Activated CD8-positive, alpha-beta T cell treated with anti-CD3 and anti-CD28 coated beads for 36 hours (primary cell): ENCODE results near the gene TNFRSF4. TPM values are rescaled to one million over a fixed set of nuclear protein-coding genes. Genes with fewer than 3 reads are reported as not detected.
A peak's percentile ranks its signal among the peaks of the same experiment; 100 is the strongest.

Source experiments
- ATAC-seq: fragments of 200-7000 bp; cut with Tn5 transposase; one replicate; pipeline ENCODE4 v1.10.0; 2021; ENCODE audit warnings: mild to moderate bottlenecking, moderate library complexity
- CTCF ChIA-PET: fragments of 350-600 bp; sonication (Branson Sonifier 250); formaldehyde crosslinking; loops from one replicate; lab custom pipeline; 2021; ENCODE audit warnings: antibody characterized with exemption; lab: Charles Lee
- POLR2A ChIA-PET: fragments of 350-600 bp; sonication (Branson Sonifier 250); formaldehyde crosslinking; loops from one replicate; lab custom pipeline; 2021; ENCODE audit warnings: antibody characterized with exemption; lab: Charles Lee
- DNase-seq: peaks from one replicate; pipeline ENCODE4 v3.0.0-alpha.2; 2020
- H3K27ac Mint-ChIP-seq: one replicate; pipeline ENCODE4 v1.8.0; 2021; ENCODE audit warnings: mild to moderate bottlenecking, mixed read lengths
- H3K27me3 Mint-ChIP-seq: one replicate; pipeline ENCODE4 v1.8.0; 2021; ENCODE audit warnings: mixed read lengths
- H3K36me3 Mint-ChIP-seq: one replicate; pipeline ENCODE4 v1.8.0; 2021; ENCODE audit warnings: low read depth, mixed read lengths
- H3K4me1 Mint-ChIP-seq: one replicate; pipeline ENCODE4 v1.8.0; 2021; ENCODE audit warnings: low read depth, mixed read lengths
- H3K4me3 Mint-ChIP-seq: one replicate; pipeline ENCODE4 v1.8.0; 2021; ENCODE audit warnings: mild to moderate bottlenecking, moderate library complexity, mixed read lengths
- H3K9me3 Mint-ChIP-seq: one replicate; pipeline ENCODE4 v1.8.0; 2021; ENCODE audit warnings: mixed read lengths
- intact Hi-C: fragments of 100-400 bp; cut with micrococcal nuclease; formaldehyde crosslinking; loops from one replicate; pipeline ENCODE4 v1.10.0; 2022
- total RNA-seq, 2 experiments: library from RNA; stranded (reverse); gene quantifications; one replicate each; pipeline ENCODE4 v1.2.3, GENCODE V29; 2021
- TF ChIP-seq, protein P1 (sequence below): fragments of 200-600 bp; IDR thresholded peaks from one replicate; pipeline ENCODE4 v1.8.0; 2022; ENCODE audit warnings: antibody characterized with exemption, mild to moderate bottlenecking

The TNFRSF4 gene
- total RNA-seq, 2 experiments from 2014 or later: 137 to 142 TPM

DNA sequence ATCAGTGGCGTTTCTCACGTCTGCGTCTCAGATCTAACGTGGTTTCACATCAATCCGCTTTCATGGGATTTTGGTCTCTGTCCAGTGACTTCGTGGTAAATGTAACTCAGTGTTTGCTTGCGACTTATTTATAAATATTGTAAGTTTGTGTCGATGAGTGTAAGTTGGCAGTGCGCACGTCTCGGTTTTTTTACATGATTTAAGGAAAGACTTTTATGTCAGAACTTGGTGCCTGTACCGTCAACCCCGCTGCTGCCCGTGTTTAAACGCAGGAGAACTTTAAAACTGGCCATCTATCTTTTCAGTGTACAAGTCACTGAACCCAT lies 19.6 kb upstream of the TNFRSF4 start:
- Mint-ChIP-seq H3K4me1 (peaks cover 30% of the 10 kb centered on the region), H3K9me3 (no peaks in the 10 kb centered on the region), H3K4me3 (peak overlapping the region; percentile 73), H3K27ac (peak overlapping the region; percentile 76), H3K36me3 (peaks cover 29% of the 10 kb centered on the region), H3K27me3 (no peaks in the 10 kb centered on the region)
- POLR2A ChIA-PET: interaction anchor here (1.0 kb wide), 1 partner anchor 21 kb away, joined by 4 read pairs; no protein-coding TSS in a partner anchor
- CTCF ChIA-PET: no interaction called here
- intact Hi-C loops: no loop called here
- TF ChIP-seq, protein P1, sequence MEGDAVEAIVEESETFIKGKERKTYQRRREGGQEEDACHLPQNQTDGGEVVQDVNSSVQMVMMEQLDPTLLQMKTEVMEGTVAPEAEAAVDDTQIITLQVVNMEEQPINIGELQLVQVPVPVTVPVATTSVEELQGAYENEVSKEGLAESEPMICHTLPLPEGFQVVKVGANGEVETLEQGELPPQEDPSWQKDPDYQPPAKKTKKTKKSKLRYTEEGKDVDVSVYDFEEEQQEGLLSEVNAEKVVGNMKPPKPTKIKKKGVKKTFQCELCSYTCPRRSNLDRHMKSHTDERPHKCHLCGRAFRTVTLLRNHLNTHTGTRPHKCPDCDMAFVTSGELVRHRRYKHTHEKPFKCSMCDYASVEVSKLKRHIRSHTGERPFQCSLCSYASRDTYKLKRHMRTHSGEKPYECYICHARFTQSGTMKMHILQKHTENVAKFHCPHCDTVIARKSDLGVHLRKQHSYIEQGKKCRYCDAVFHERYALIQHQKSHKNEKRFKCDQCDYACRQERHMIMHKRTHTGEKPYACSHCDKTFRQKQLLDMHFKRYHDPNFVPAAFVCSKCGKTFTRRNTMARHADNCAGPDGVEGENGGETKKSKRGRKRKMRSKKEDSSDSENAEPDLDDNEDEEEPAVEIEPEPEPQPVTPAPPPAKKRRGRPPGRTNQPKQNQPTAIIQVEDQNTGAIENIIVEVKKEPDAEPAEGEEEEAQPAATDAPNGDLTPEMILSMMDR: no peak
- DNase-seq (no peak), ATAC-seq (no peak)

- ChIA-PET CTCF (no interaction called here), POLR2A (interaction anchor here (1.5 to 7.9 kb wide), 2 partner anchors 17 to 111 kb away, joined by 5 to 64 read pairs; partner anchors contain the start of gene TNFRSF4)
- DNase-seq (no peak), ATAC-seq (no peak)
- TF ChIP-seq, protein P1: no peak
- no peaks in the 10 kb centered on the region for H3K9me3 Mint-ChIP-seq
- H3K27ac Mint-ChIP-seq: peak overlapping the region; percentile 76
- intact Hi-C loops: no loop called here
- H3K4me1 Mint-ChIP-seq: peaks cover 32% of the 10 kb centered on the region
- peak overlapping the region; percentile 73 for H3K4me3 Mint-ChIP-seq
- no peaks in the 10 kb centered on the region for H3K27me3 Mint-ChIP-seq
- peaks cover 31% of the 10 kb centered on the region for H3K36me3 Mint-ChIP-seq
Measured at GRCh38 chr1:1232796-1233566, 19.0 kb upstream of the TNFRSF4 start.

DNA sequence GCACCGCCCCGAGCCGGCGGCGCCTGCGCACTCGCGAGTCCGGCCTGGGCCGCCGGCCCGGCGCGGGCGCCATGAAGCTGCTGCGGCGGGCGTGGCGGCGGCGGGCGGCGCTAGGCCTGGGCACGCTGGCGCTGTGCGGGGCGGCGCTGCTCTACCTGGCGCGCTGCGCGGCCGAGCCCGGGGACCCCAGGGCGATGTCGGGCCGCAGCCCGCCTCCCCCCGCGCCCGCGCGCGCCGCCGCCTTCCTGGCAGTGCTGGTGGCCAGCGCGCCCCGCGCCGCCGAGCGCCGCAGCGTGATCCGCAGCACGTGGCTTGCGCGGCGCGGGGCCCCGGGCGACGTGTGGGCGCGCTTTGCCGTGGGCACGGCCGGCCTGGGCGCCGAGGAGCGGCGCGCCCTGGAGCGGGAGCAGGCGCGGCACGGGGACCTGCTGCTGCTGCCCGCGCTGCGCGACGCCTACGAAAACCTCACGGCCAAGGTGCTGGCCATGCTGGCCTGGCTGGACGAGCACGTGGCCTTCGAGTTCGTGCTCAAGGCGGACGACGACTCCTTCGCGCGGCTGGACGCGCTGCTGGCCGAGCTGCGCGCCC lies 18.3 kb upstream of the TNFRSF4 start, which contains the start of gene B3GALT6:
Gene B3GALT6, plus strand, starts transcription at position 30 of the 588 bp plus-strand sequence. Its CDS starts 42 bp downstream, at position 72.
- peak within 1 kb of the TSS; percentile 95 for H3K4me3 Mint-ChIP-seq
- TF ChIP-seq, protein P1: no peak
- peak within 1 kb of the TSS; percentile 93 for H3K27ac Mint-ChIP-seq
- intact Hi-C loops: no loop called here
- DNase-seq (no peak), ATAC-seq (no peak)
- H3K36me3 Mint-ChIP-seq: peaks cover 34% of the 10 kb centered on the region
- no peaks in the 10 kb centered on the region for H3K9me3 Mint-ChIP-seq
- CTCF ChIA-PET: interaction anchor here (1.9 kb wide), 1 partner anchor 110 kb away, joined by 14 read pairs; no protein-coding TSS in a partner anchor
- peaks cover 32% of the 10 kb centered on the region for H3K4me1 Mint-ChIP-seq
- H3K27me3 Mint-ChIP-seq: no peaks in the 10 kb centered on the region
- POLR2A ChIA-PET: interaction anchor here (0.9 to 7.9 kb wide), 4 partner anchors 10 to 110 kb away, joined by 3 to 64 read pairs (median 6); partner anchors contain the start of gene TNFRSF4

DNA sequence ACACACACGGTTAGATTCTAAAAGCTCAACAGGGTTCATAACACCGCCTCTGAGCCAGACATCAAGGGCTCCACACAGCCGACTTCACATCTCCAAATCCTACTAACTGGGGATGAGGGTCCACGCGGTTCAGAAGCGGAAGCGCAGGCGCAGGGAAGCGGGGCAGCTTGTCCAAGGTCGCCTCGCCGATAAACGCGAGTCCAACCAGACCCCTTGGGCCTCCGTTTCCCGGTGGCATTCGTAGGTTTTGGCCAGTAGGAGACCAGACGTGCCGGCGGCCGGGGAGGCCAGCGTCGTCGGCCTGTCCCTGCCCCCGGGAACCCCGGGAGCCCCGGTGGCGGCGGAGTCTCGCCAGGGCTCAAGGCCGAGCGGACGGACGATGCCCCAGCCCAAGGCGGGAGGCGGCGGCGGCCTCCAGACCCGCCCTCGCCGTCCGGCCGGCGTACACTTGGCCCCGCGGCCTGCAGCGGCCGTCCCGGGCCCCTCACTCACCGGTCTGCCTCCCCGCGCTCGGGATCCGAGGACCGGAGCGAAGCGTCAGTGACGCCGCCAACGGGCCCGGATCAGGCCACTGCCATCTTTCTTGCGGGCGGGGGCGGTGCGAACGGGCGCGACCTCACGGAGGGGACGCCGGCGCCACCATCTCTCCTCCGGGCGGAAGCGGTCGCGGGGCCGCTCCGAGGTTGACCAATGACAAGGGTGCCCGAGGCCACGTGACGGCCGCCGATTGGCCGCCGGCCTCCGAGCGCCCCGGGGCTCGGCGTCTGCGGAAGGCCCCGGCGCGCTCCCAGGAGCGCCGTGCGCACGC lies 17.7 kb upstream of the TNFRSF4 start, which contains the start of gene SDF4:
Gene SDF4, minus strand, starts transcription at position 602 of the 808 bp plus-strand sequence. CDS start 3,229 bp downstream, outside the sequence.
- ChIA-PET CTCF (interaction anchor here (0.9 to 1.9 kb wide), 5 partner anchors 15 to 109 kb away, joined by 3 to 14 read pairs (median 3); partner anchors contain the start of gene C1QTNF12), POLR2A (interaction anchor here (0.7 to 7.9 kb wide), 11 partner anchors 11 to 212 kb away, joined by 3 to 64 read pairs (median 3); partner anchors contain the start of genes C1QTNF12, TNFRSF4 and UBE2J2)
- TF ChIP-seq, protein P1: no peak
- peaks cover 32% of the 10 kb centered on the region for H3K4me1 Mint-ChIP-seq
- no peaks in the 10 kb centered on the region for H3K9me3 Mint-ChIP-seq
- intact Hi-C loops: no loop called here
- ATAC-seq: peak; percentile 98
- H3K4me3 Mint-ChIP-seq: peak within 1 kb of the TSS; percentile 95
- no peaks in the 10 kb centered on the region for H3K27me3 Mint-ChIP-seq
- peaks cover 34% of the 10 kb centered on the region for H3K36me3 Mint-ChIP-seq
- DNase-seq: peak; percentile 97
- peak within 1 kb of the TSS; percentile 93 for H3K27ac Mint-ChIP-seq
